ENCODE data around the gene RMND5A.
A peak's percentile ranks its signal among the peaks of the same experiment; 100 is the strongest.
"Not testable (repeated sequence)": the region's sequence is repeated elsewhere in the genome, so short reads cannot be mapped to it uniquely, and the experiment has no call there.

RMND5A gene

GRCh38 chr2:86719637-86720539 lies at the start of gene RMND5A:
TSS of gene RMND5A (plus strand) at chr2:86720291. CDS start at chr2:86720668, 377 bp downstream.
- peak; percentile 94 for DNase-seq

GRCh38 chr2:86671337-86671981 lies 48.6 kb upstream of the RMND5A start:
- no peak for DNase-seq

- DNase-seq, result no peak
Measured at GRCh38 chr2:86672027-86672545, 48.0 kb upstream of the RMND5A start.

GRCh38 chr2:86673011-86673410 lies 47.1 kb upstream of the RMND5A start:
- no peak for DNase-seq

- DNase-seq, result no peak
Measured at GRCh38 chr2:86673986-86674670, 46.0 kb upstream of the RMND5A start.

- no peak for DNase-seq
Measured at GRCh38 chr2:86675104-86675503, 45.0 kb upstream of the RMND5A start.

GRCh38 chr2:86675511-86676015 lies 44.5 kb upstream of the RMND5A start:
- DNase-seq, result no peak

GRCh38 chr2:86677816-86678215 lies 42.3 kb upstream of the RMND5A start:
- no peak for DNase-seq

GRCh38 chr2:86679036-86679435 lies 41.1 kb upstream of the RMND5A start:
- no peak for DNase-seq

GRCh38 chr2:86685351-86685750 lies 34.7 kb upstream of the RMND5A start:
- no peak for DNase-seq

GRCh38 chr2:86686460-86686859 lies 33.6 kb upstream of the RMND5A start:
- no peak for DNase-seq

- DNase-seq, result no peak
Measured at GRCh38 chr2:86686905-86687304, 33.2 kb upstream of the RMND5A start.

- DNase-seq, result peak; percentile 30
Measured at GRCh38 chr2:86695053-86695691, 24.9 kb upstream of the RMND5A start.

- no peak for DNase-seq
Measured at GRCh38 chr2:86697551-86698104, 22.5 kb upstream of the RMND5A start.

GRCh38 chr2:86700690-86701089 lies 19.4 kb upstream of the RMND5A start:
- no peak for DNase-seq

- no peak for DNase-seq
Measured at GRCh38 chr2:86703704-86704361, 16.3 kb upstream of the RMND5A start.

- no peak for DNase-seq
Measured at GRCh38 chr2:86704459-86704971, 15.6 kb upstream of the RMND5A start.

- DNase-seq, result no peak
Measured at GRCh38 chr2:86706220-86706619, 13.9 kb upstream of the RMND5A start.

GRCh38 chr2:86706935-86707334 lies 13.2 kb upstream of the RMND5A start:
- DNase-seq, result no peak

- DNase-seq, result not testable (repeated sequence)
Measured at GRCh38 chr2:86708126-86708525, 12.0 kb upstream of the RMND5A start.

- not testable (repeated sequence) for DNase-seq
Measured at GRCh38 chr2:86714579-86715173, 5.4 kb upstream of the RMND5A start.
